Naive thymus-derived CD4-positive, alpha-beta T cell (primary cell): Measurements from ENCODE around the gene MAGEA10. TPM values are rescaled to one million over a fixed set of nuclear protein-coding genes. Genes with fewer than 3 reads are reported as not detected.

Experiments
- ATAC-seq: fragments of 150-1000 bp; cut with Tn5 transposase; 2 replicates; pipeline ENCODE4 v1.10.0; 2021; ENCODE audit warnings: mild to moderate bottlenecking, moderate library complexity
- CTCF ChIA-PET: fragments of 350-600 bp; sonication (Branson Sonifier 250); formaldehyde crosslinking; loops from one replicate; lab custom pipeline; 2021; ENCODE audit warnings: antibody characterized with exemption; lab: Charles Lee
- POLR2A ChIA-PET: fragments of 350-600 bp; sonication (Branson Sonifier 250); formaldehyde crosslinking; loops from one replicate; lab custom pipeline; 2021; ENCODE audit warnings: antibody characterized with exemption, inconsistent platforms; lab: Charles Lee
- DNase-seq, 9 donors: peaks; one replicate each; pipeline versions ENCODE4 v3.0.0 to v3.0.0-alpha.2; 2020 to 2022; ENCODE audit warnings: mixed read lengths in 1 of 9
- H3K27ac ChIP-seq: one replicate; pipeline ENCODE4 v1.7.0; 2013; ENCODE audit warnings: mild to moderate bottlenecking, low read depth, low read length, moderate library complexity
- H3K27me3 ChIP-seq, 2 donors: one replicate each; pipeline ENCODE4 v1.7.0; 2013; ENCODE audit warnings: low read length in 2 of 2, mild to moderate bottlenecking in 2 of 2, moderate library complexity in 2 of 2; ENCODE audit not compliant: control insufficient read depth in 2 of 2, insufficient read depth in 2 of 2
- H3K36me3 ChIP-seq, 3 experiments: 1 replicate in 2 of 3; 2 replicates in 1 of 3; pipeline ENCODE4 v1.7.0; 2013; ENCODE audit warnings: low read length in 3 of 3, mild to moderate bottlenecking in 3 of 3, moderate library complexity in 1 of 3; ENCODE audit not compliant: insufficient read depth in 3 of 3, control insufficient read depth in 2 of 3
- H3K4me1 ChIP-seq, 2 donors: one replicate each; pipeline ENCODE4 v1.7.0; 2013; ENCODE audit warnings: low read length in 2 of 2, mild to moderate bottlenecking in 2 of 2, moderate library complexity in 1 of 2; ENCODE audit not compliant: control insufficient read depth in 2 of 2, insufficient read depth in 2 of 2
- H3K4me3 ChIP-seq: 2 replicates; pipeline ENCODE4 v1.7.0; 2013; ENCODE audit warnings: mild to moderate bottlenecking, low read length
- H3K9me3 ChIP-seq, 3 experiments: 1 replicate in 2 of 3; 2 replicates in 1 of 3; pipeline ENCODE4 v1.7.0; 2013; ENCODE audit warnings: low read length in 3 of 3; ENCODE audit not compliant: control insufficient read depth in 2 of 3
- H3K27ac Mint-ChIP-seq, 9 donors: one replicate each; pipeline ENCODE4 v1.8.0; 2020 to 2022; ENCODE audit warnings: mixed read lengths in 9 of 9, mild to moderate bottlenecking in 8 of 9, moderate library complexity in 5 of 9, inconsistent platforms in 2 of 9
- H3K27me3 Mint-ChIP-seq, 5 donors: one replicate each; pipeline ENCODE4 v1.8.0; 2021 to 2022; ENCODE audit warnings: mixed read lengths in 5 of 5, mild to moderate bottlenecking in 1 of 5
- H3K36me3 Mint-ChIP-seq, 5 donors: one replicate each; pipeline ENCODE4 v1.8.0; 2020 to 2022; ENCODE audit warnings: mixed read lengths in 5 of 5, mild to moderate bottlenecking in 3 of 5, inconsistent platforms in 1 of 5
- H3K4me1 Mint-ChIP-seq, 7 donors: one replicate each; pipeline ENCODE4 v1.8.0; 2020 to 2022; ENCODE audit warnings: mixed read lengths in 7 of 7, mild to moderate bottlenecking in 3 of 7, inconsistent platforms in 1 of 7
- H3K4me3 Mint-ChIP-seq, 10 donors: one replicate each; pipeline ENCODE4 v1.8.0; 2020 to 2022; ENCODE audit warnings: mild to moderate bottlenecking in 10 of 10, mixed read lengths in 10 of 10, moderate library complexity in 6 of 10, inconsistent platforms in 2 of 10
- H3K9me3 Mint-ChIP-seq, 11 donors: one replicate each; pipeline ENCODE4 v1.8.0; 2020 to 2022; ENCODE audit warnings: mixed read lengths in 11 of 11, mild to moderate bottlenecking in 4 of 11, inconsistent platforms in 1 of 11, moderate library complexity in 1 of 11
- intact Hi-C, 2 donors: fragments of 100-400 bp; cut with micrococcal nuclease; formaldehyde crosslinking; loops; one replicate each; pipeline ENCODE4 v1.15.1; 2023
- polyA plus RNA-seq, 2 donors: library from polyadenylated mRNA; unstranded; fragments of 300-500 nt; fragmentation: Illumina TruSeq; gene quantifications; one replicate each; pipeline ENCODE4 v1.2.3, GENCODE V29; 2021
- total RNA-seq, 6 experiments: library from RNA in 5 of 6; stranded (reverse) in 5 of 6; gene quantifications; 1 replicate in 5 of 6; 2 replicates in 1 of 6; pipeline ENCODE4 v1.2.3 and lab custom pipeline; 2021 to 2026

MAGEA10 gene
- total and polyA plus RNA-seq, 7 experiments from 2014 or later, result not detected

DNA sequence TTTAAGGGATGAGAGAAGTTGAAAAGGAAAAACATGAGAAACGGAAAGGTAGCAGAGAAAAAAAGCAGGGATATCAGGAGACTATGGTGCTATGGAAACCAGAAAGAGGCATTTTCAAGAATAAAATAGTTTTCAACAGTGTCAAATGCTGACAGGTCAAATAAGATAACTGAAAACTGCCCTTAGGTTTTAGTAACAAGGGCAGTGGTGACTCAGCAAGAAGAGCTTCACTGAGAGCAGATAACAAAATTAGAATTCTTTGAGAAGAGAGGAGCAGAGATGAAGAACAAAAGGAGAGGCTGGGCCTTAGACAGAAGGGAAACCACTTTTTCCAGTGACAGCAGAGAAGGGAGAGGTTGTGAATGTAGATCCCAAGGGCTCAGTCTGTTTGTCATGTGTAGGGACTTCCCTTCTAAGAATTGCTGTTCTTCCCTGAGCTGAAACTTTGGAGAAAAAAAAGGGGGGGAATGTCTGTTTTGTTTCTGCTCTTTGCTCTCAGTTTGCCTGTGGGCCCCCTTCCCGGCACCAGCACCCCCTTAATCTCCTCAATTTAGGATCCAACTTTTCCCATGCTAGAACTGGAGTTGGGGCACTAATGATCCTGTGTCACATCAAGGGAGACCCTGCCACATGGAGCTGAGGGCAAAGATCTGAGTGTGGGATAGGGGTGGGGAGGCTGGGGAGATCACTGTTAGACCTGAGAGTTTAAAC, 26.8 kb upstream of the MAGEA10 start:
- no peaks in the 10 kb centered on the region for H3K9me3 ChIP-seq
- no peaks in the 10 kb centered on the region for H3K4me1 ChIP-seq
- DNase-seq (no peak), ATAC-seq (no peak)
- H3K27ac ChIP-seq, result no peak overlapping the region
- intact Hi-C loops, result no loop called here
- POLR2A ChIA-PET, result no interaction called here
- no peak overlapping the region for H3K4me3 ChIP-seq
- Mint-ChIP-seq H3K27ac (no peak overlapping the region), H3K9me3 (peaks cover 0 to 13% (median 0%) of the 10 kb centered on the region in 11 donors), H3K27me3 (no peaks in the 10 kb centered on the region), H3K4me1 (no peaks in the 10 kb centered on the region), H3K36me3 (no peaks in the 10 kb centered on the region), H3K4me3 (no peak overlapping the region)
- H3K36me3 ChIP-seq, result no peaks in the 10 kb centered on the region
- no peaks in the 10 kb centered on the region for H3K27me3 ChIP-seq
- CTCF ChIA-PET, result no interaction called here

DNA sequence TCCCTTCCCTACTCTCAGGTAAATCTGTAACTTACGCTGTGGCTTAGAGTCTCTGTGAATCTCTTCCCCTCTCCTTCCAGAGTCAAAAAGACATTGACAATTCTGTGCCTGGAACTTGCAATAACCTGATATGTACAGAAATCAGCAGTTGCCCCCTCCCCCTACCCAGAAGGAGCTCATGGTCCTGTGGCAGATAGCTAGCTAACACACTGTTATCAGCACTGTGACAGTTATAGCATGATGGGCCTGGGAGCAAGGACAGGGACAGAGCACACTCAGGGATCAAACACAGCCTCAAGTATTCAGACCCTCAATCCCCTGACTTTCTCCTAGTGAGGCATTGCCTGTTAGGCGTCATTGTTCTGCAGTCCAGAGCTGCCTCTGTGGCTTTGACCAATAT, 18.7 kb upstream of the MAGEA10 start:
- no peak overlapping the region for H3K27ac ChIP-seq

GRCh38 chrX:152155766-152156310, 17.5 kb upstream of the MAGEA10 start:
- DNase-seq (no peak), ATAC-seq (no peak)
- Mint-ChIP-seq H3K4me3 (no peak overlapping the region), H3K27ac (no peak overlapping the region), H3K9me3 (peaks cover 0 to 4% (median 0%) of the 10 kb centered on the region in 11 donors), H3K4me1 (no peaks in the 10 kb centered on the region), H3K36me3 (no peaks in the 10 kb centered on the region), H3K27me3 (no peaks in the 10 kb centered on the region)
- H3K9me3 ChIP-seq, result no peaks in the 10 kb centered on the region
- H3K27me3 ChIP-seq, result no peaks in the 10 kb centered on the region
- POLR2A ChIA-PET, result no interaction called here
- CTCF ChIA-PET, result no interaction called here
- no peaks in the 10 kb centered on the region for H3K4me1 ChIP-seq
- intact Hi-C loops, result no loop called here
- H3K36me3 ChIP-seq, result no peaks in the 10 kb centered on the region
- no peak overlapping the region for H3K4me3 ChIP-seq
- H3K27ac ChIP-seq, result no peak overlapping the region

More for the DNA sequence above, 18.7 kb upstream of the MAGEA10 start:
- H3K4me1 Mint-ChIP-seq, result no peaks in the 10 kb centered on the region
- peaks cover 0 to 4% (median 0%) of the 10 kb centered on the region in 11 donors for H3K9me3 Mint-ChIP-seq
- H3K27ac Mint-ChIP-seq, result no peak overlapping the region
- Histone ChIP-seq H3K27me3 (no peaks in the 10 kb centered on the region), H3K4me3 (no peak overlapping the region), H3K4me1 (no peaks in the 10 kb centered on the region), H3K36me3 (no peaks in the 10 kb centered on the region), H3K9me3 (no peaks in the 10 kb centered on the region)
- no peak overlapping the region for H3K4me3 Mint-ChIP-seq
- CTCF ChIA-PET, result no interaction called here
- intact Hi-C loops, result no loop called here
- DNase-seq, result no peak
- no peaks in the 10 kb centered on the region for H3K27me3 Mint-ChIP-seq
- ATAC-seq, result no peak
- POLR2A ChIA-PET, result no interaction called here
- H3K36me3 Mint-ChIP-seq, result no peaks in the 10 kb centered on the region

DNA sequence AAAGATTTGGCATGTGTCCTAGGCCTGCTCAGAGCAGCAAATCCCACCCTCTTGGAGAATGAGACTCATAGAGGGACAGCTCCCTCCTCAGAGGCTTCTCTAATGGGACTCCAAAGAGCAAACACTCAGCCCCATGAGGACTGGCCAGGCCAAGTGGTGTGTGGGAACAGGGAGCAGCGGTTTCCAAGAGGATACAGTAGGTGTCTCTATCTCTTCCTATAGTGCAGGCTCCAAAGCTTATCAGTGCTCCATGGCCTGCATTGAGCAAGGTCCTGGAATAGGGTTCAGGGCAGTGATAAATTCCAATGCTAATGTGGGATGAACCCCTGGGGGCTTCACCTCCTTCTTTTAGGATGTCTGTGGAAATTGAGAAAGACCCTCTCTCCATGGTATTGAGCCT, 15.7 kb upstream of the MAGEA10 start:
- CTCF ChIA-PET, result no interaction called here
- no peaks in the 10 kb centered on the region for H3K36me3 Mint-ChIP-seq
- H3K9me3 Mint-ChIP-seq, result peaks cover 0 to 4% (median 0%) of the 10 kb centered on the region in 11 donors
- H3K27ac ChIP-seq, result no peak overlapping the region
- DNase-seq (no peak), ATAC-seq (no peak)
- H3K27me3 ChIP-seq, result no peaks in the 10 kb centered on the region
- intact Hi-C loops, result no loop called here
- H3K4me1 ChIP-seq, result no peaks in the 10 kb centered on the region
- no peak overlapping the region for H3K27ac Mint-ChIP-seq
- no peaks in the 10 kb centered on the region for H3K36me3 ChIP-seq
- POLR2A ChIA-PET, result no interaction called here
- H3K4me1 Mint-ChIP-seq, result no peaks in the 10 kb centered on the region
- no peaks in the 10 kb centered on the region for H3K27me3 Mint-ChIP-seq
- no peaks in the 10 kb centered on the region for H3K9me3 ChIP-seq
- H3K4me3 ChIP-seq, result no peak overlapping the region
- H3K4me3 Mint-ChIP-seq, result no peak overlapping the region

GRCh38 chrX:152151256-152151655, 12.9 kb upstream of the MAGEA10 start:
- intact Hi-C loops, result no loop called here
- Histone ChIP-seq H3K9me3 (no peaks in the 10 kb centered on the region), H3K4me1 (no peaks in the 10 kb centered on the region), H3K27ac (no peak overlapping the region), H3K27me3 (no peaks in the 10 kb centered on the region), H3K4me3 (no peak overlapping the region), H3K36me3 (no peaks in the 10 kb centered on the region)
- POLR2A ChIA-PET, result no interaction called here
- Mint-ChIP-seq H3K9me3 (peaks cover 0 to 2% (median 0%) of the 10 kb centered on the region in 11 donors), H3K4me1 (no peaks in the 10 kb centered on the region), H3K36me3 (no peaks in the 10 kb centered on the region), H3K27ac (no peak overlapping the region), H3K4me3 (no peak overlapping the region), H3K27me3 (no peaks in the 10 kb centered on the region)
- CTCF ChIA-PET, result no interaction called here
- ATAC-seq (no peak), DNase-seq (no peak)

GRCh38 chrX:152149648-152150047, 11.3 kb upstream of the MAGEA10 start:
- ATAC-seq (no peak), DNase-seq (no peak)
- ChIA-PET POLR2A (no interaction called here), CTCF (no interaction called here)
- Histone ChIP-seq H3K4me3 (no peak overlapping the region), H3K27ac (no peak overlapping the region), H3K9me3 (no peaks in the 10 kb centered on the region), H3K27me3 (no peaks in the 10 kb centered on the region), H3K36me3 (no peaks in the 10 kb centered on the region), H3K4me1 (no peaks in the 10 kb centered on the region)
- intact Hi-C loops, result no loop called here
- Mint-ChIP-seq H3K27ac (no peak overlapping the region), H3K27me3 (no peaks in the 10 kb centered on the region), H3K4me1 (no peaks in the 10 kb centered on the region), H3K36me3 (no peaks in the 10 kb centered on the region), H3K4me3 (no peak overlapping the region), H3K9me3 (peaks cover 0 to 2% (median 0%) of the 10 kb centered on the region in 11 donors)

DNA sequence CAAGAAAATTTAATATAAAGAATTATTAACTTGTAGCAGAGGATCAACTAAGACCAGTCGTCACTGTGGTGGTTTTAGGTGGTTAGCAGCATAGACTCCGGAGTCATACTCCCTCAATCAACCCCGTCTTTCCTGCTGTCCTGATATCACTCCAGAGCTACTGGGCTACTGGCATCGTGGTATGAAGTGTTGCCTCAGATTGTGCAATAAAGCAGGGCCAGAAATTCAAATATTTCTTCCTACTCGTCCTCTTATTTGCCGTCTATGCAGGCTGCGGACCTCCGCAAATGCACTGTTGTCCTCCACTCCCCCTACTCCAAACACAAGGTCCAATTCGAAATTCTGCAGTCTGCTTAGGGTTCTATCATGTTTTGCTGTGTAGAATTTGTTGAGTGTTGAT, 1.2 kb upstream of the MAGEA10 start:
- no peaks in the 10 kb centered on the region for H3K9me3 ChIP-seq
- no peak for DNase-seq
- no peak for ATAC-seq
- no peak overlapping the region for H3K4me3 Mint-ChIP-seq
- no peaks in the 10 kb centered on the region for H3K36me3 Mint-ChIP-seq
- ChIA-PET POLR2A (no interaction called here), CTCF (no interaction called here)
- H3K27me3 ChIP-seq, result no peaks in the 10 kb centered on the region
- no peaks in the 10 kb centered on the region for H3K4me1 ChIP-seq
- H3K36me3 ChIP-seq, result no peaks in the 10 kb centered on the region
- H3K4me3 ChIP-seq, result no peak overlapping the region
- H3K27me3 Mint-ChIP-seq, result no peaks in the 10 kb centered on the region
- no peak overlapping the region for H3K27ac Mint-ChIP-seq
- H3K4me1 Mint-ChIP-seq, result no peaks in the 10 kb centered on the region
- no peak overlapping the region for H3K27ac ChIP-seq
- H3K9me3 Mint-ChIP-seq, result no peaks in the 10 kb centered on the region
- intact Hi-C loops, result no loop called here
